Measurements from ENCODE around the gene ST6GALNAC3. TPM values are rescaled to one million over a fixed set of nuclear protein-coding genes. Genes with fewer than 3 reads are reported as not detected.

ST6GALNAC3 gene
- total RNA-seq, 2 donors from 2014 or later: 6.3 to 7.6 TPM

DNA sequence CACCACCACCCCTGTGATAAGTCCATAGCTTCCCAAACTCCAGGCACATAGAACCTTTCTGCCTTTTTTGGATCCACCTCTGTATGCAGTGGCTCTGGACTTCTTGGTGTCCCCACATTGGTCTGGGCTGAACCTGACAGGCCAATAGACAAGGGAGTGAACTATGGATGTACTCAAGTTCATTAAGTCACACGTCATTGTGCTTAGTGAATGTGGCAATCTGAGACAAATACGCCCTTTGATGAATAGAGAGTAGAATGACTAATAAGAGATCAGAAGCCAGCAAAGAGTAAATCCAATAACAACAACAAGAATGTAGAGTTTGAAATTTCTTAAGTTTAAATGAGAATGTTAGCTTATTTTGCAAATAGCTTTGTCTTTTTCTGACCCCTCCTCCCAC, 114.8 kb downstream of the ST6GALNAC3 start:
- Mint-ChIP-seq H3K36me3 (ENCODE audit: low read depth) (no peaks in the 10 kb centered on the region), H3K27me3 (ENCODE audit: insufficient read depth) (no peaks in the 10 kb centered on the region), H3K4me1 (no peaks in the 10 kb centered on the region), H3K27ac (no peak overlapping the region), H3K9me3 (no peaks in the 10 kb centered on the region), H3K4me3 (no peak overlapping the region)
- H3K36me3 ChIP-seq (ENCODE audit: control insufficient read depth, insufficient read depth, low read length): no peaks in the 10 kb centered on the region
- H3K4me1 ChIP-seq (ENCODE audit: control insufficient read depth, insufficient read depth, low read length): no peaks in the 10 kb centered on the region
- no peak overlapping the region for H3K27ac ChIP-seq (ENCODE audit: low read depth, low read length)
- TF ChIP-seq, protein P1, sequence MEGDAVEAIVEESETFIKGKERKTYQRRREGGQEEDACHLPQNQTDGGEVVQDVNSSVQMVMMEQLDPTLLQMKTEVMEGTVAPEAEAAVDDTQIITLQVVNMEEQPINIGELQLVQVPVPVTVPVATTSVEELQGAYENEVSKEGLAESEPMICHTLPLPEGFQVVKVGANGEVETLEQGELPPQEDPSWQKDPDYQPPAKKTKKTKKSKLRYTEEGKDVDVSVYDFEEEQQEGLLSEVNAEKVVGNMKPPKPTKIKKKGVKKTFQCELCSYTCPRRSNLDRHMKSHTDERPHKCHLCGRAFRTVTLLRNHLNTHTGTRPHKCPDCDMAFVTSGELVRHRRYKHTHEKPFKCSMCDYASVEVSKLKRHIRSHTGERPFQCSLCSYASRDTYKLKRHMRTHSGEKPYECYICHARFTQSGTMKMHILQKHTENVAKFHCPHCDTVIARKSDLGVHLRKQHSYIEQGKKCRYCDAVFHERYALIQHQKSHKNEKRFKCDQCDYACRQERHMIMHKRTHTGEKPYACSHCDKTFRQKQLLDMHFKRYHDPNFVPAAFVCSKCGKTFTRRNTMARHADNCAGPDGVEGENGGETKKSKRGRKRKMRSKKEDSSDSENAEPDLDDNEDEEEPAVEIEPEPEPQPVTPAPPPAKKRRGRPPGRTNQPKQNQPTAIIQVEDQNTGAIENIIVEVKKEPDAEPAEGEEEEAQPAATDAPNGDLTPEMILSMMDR (conservative IDR thresholded peaks at IDR 0.05): no peak
- H3K27me3 ChIP-seq (ENCODE audit: control insufficient read depth, insufficient read depth, low read length, poor library complexity, severe bottlenecking): no peaks in the 10 kb centered on the region
- 94% methylated on average over 2 of the region's 2 CpGs; no CpG with 5 or more reads in 1 of the 2 experiments for WGBS, 2 experiments (ENCODE audit: insufficient coverage in 1 of 2, insufficient read length in 1 of 2)
- no peak overlapping the region for H3K9ac ChIP-seq (ENCODE audit: extremely low read depth, low read length, poor library complexity, severe bottlenecking)
- H3K4me3 ChIP-seq (ENCODE audit: low read length): no peak overlapping the region
- no peak for DNase-seq
- H3K9me3 ChIP-seq (ENCODE audit: control insufficient read depth, low read length): no peaks in the 10 kb centered on the region

DNA sequence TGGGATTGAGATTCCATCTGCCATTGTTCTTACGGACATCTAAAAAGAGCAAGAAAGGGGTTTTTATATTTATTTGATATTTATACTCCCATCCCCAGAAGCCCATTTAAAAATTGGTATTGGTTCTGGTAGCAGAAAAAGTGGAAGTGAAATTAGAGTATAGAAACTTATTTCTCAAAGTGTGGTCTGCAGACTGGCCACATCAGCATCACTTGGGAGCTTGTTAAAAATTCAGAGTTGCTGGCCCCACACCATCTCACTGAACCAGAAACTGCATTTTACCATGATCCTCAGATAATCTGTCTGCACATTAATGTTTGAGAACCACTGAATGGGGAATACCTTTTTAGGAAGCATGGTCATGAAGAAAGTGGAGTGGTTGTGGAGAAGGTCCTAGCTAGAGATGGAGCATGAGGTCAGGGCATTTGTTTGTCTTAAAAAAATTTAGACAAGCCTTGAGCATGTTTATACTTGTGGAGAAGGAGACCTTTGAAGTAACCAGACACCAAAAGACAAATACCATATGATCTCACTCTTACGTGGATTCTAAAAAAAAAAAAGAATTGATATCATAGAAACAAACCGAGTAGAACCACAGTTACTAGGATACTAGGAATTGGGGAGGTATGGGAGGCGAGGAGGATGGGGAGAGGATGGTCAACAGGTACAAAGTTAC, 116.3 kb downstream of the ST6GALNAC3 start:
- no peaks in the 10 kb centered on the region for H3K36me3 Mint-ChIP-seq (ENCODE audit: low read depth)
- H3K4me1 ChIP-seq (ENCODE audit: control insufficient read depth, insufficient read depth, low read length): no peaks in the 10 kb centered on the region
- no peaks in the 10 kb centered on the region for H3K27me3 ChIP-seq (ENCODE audit: control insufficient read depth, insufficient read depth, low read length, poor library complexity, severe bottlenecking)
- no peak overlapping the region for H3K27ac Mint-ChIP-seq
- H3K9ac ChIP-seq (ENCODE audit: extremely low read depth, low read length, poor library complexity, severe bottlenecking): no peak overlapping the region
- 92 to 100% methylated on average over 2 to 4 of the region's 4 CpGs for WGBS, 2 experiments (ENCODE audit: insufficient coverage in 1 of 2, insufficient read length in 1 of 2)
- DNase-seq: no peak
- no peaks in the 10 kb centered on the region for H3K9me3 ChIP-seq (ENCODE audit: control insufficient read depth, low read length)
- H3K27me3 Mint-ChIP-seq (ENCODE audit: insufficient read depth): no peaks in the 10 kb centered on the region
- no peaks in the 10 kb centered on the region for H3K9me3 Mint-ChIP-seq
- H3K4me3 ChIP-seq (ENCODE audit: low read length): no peak overlapping the region
- no peak overlapping the region for H3K4me3 Mint-ChIP-seq
- no peaks in the 10 kb centered on the region for H3K36me3 ChIP-seq (ENCODE audit: control insufficient read depth, insufficient read depth, low read length)
- TF ChIP-seq, protein P1 (conservative IDR thresholded peaks at IDR 0.05): no peak
- H3K27ac ChIP-seq (ENCODE audit: low read depth, low read length): no peak overlapping the region
- no peaks in the 10 kb centered on the region for H3K4me1 Mint-ChIP-seq

DNA sequence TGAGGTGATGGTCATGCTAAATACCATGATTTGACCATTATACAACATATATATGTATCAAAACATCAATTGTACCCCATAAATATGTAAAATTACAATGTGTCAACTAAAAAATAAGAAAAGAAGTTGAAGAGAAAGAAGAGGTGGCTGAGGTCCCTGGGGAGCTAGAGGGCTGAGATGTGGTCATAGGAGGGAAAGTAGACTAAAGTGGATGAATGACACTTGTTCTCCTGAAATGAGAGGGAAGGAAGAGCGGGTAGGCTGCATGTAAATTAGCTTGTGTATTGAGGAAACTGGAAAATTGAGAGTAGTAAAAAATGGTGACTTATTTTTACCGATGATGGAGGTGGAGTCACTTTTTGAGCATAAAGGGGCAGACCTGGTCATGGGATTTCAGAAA, 117.0 kb downstream of the ST6GALNAC3 start:
- Histone ChIP-seq H3K36me3 (ENCODE audit: control insufficient read depth, insufficient read depth, low read length) (no peaks in the 10 kb centered on the region), H3K4me1 (ENCODE audit: control insufficient read depth, insufficient read depth, low read length) (no peaks in the 10 kb centered on the region), H3K27me3 (ENCODE audit: control insufficient read depth, insufficient read depth, low read length, poor library complexity, severe bottlenecking) (no peaks in the 10 kb centered on the region), H3K4me3 (ENCODE audit: low read length) (no peak overlapping the region), H3K9me3 (ENCODE audit: control insufficient read depth, low read length) (no peaks in the 10 kb centered on the region), H3K9ac (ENCODE audit: extremely low read depth, low read length, poor library complexity, severe bottlenecking) (no peak overlapping the region), H3K27ac (ENCODE audit: low read depth, low read length) (no peak overlapping the region)
- TF ChIP-seq, protein P1 (conservative IDR thresholded peaks at IDR 0.05): no peak
- no peaks in the 10 kb centered on the region for H3K36me3 Mint-ChIP-seq (ENCODE audit: low read depth)
- no peaks in the 10 kb centered on the region for H3K9me3 Mint-ChIP-seq
- no peak overlapping the region for H3K4me3 Mint-ChIP-seq
- H3K27ac Mint-ChIP-seq: no peak overlapping the region
- no peaks in the 10 kb centered on the region for H3K27me3 Mint-ChIP-seq (ENCODE audit: insufficient read depth)
- 88 to 93% methylated on average over 2 of the region's 2 CpGs for WGBS, 2 experiments (ENCODE audit: insufficient coverage in 1 of 2, insufficient read length in 1 of 2)
- no peaks in the 10 kb centered on the region for H3K4me1 Mint-ChIP-seq
- no peak for DNase-seq
